Osteocyte (in vitro differentiated cells): ENCODE data around the gene SUPT5H. TPM values are rescaled to one million over a fixed set of nuclear protein-coding genes. Genes with fewer than 3 reads are reported as not detected.

Experiments used
- DNase-seq: peaks from one replicate; pipeline ENCODE4 v3.0.0; 2021; ENCODE audit warnings: mixed read lengths; ENCODE audit not compliant: unreplicated experiment; ENCODE audit errors: extremely low spot score
- H3K27ac Mint-ChIP-seq: one replicate; pipeline ENCODE4 v1.8.0; 2021; ENCODE audit warnings: mild to moderate bottlenecking, mixed read lengths; ENCODE audit not compliant: unreplicated experiment
- H3K27me3 Mint-ChIP-seq: one replicate; pipeline ENCODE4 v1.8.0; 2021; ENCODE audit warnings: mixed read lengths; ENCODE audit not compliant: unreplicated experiment
- H3K36me3 Mint-ChIP-seq: one replicate; pipeline ENCODE4 v1.8.0; 2021; ENCODE audit warnings: mixed read lengths; ENCODE audit not compliant: unreplicated experiment
- H3K4me1 Mint-ChIP-seq: one replicate; pipeline ENCODE4 v1.8.0; 2021; ENCODE audit warnings: mixed read lengths; ENCODE audit not compliant: unreplicated experiment
- H3K4me3 Mint-ChIP-seq: one replicate; pipeline ENCODE4 v1.8.0; 2021; ENCODE audit warnings: mild to moderate bottlenecking, moderate library complexity, mixed read lengths; ENCODE audit not compliant: unreplicated experiment
- H3K9me3 Mint-ChIP-seq: one replicate; pipeline ENCODE4 v1.8.0; 2021; ENCODE audit warnings: mixed read lengths; ENCODE audit not compliant: unreplicated experiment
- CTCF ChIP-seq: fragments of 200-600 bp; sonication (generic); IDR thresholded peaks from 2 replicates; pipeline ENCODE4 v1.5.0; 2021; ENCODE audit warnings: antibody characterized with exemption, mild to moderate bottlenecking, moderate library complexity
- total RNA-seq: library from RNA; stranded (reverse); gene quantifications from 2 replicates; pipeline ENCODE4 v1.2.1, GENCODE V29; 2021

Gene SUPT5H
- total RNA-seq, 1 donor from 2014 or later: 130 TPM

- H3K27ac Mint-ChIP-seq: no peak overlapping the region
- H3K36me3 Mint-ChIP-seq: peaks cover 35% of the 10 kb centered on the region
- H3K4me3 Mint-ChIP-seq: no peak overlapping the region
These were observed 21.9 kb upstream of the SUPT5H start for GRCh38 chr19:39423258-39424086.

GRCh38 chr19:39424934-39425333 lies 20.4 kb upstream of the SUPT5H start:
- H3K36me3 Mint-ChIP-seq: peaks cover 28% of the 10 kb centered on the region
- no peaks in the 10 kb centered on the region for H3K27me3 Mint-ChIP-seq
- TF ChIP-seq CTCF: no peak
- no peaks in the 10 kb centered on the region for H3K9me3 Mint-ChIP-seq
- H3K4me3 Mint-ChIP-seq: no peak overlapping the region
- peaks cover 34% of the 10 kb centered on the region for H3K4me1 Mint-ChIP-seq
- no peak overlapping the region for H3K27ac Mint-ChIP-seq
- DNase-seq: no peak

More at GRCh38 chr19:39423258-39424086, 21.9 kb upstream of the SUPT5H start:
- no peak for TF ChIP-seq CTCF
- Mint-ChIP-seq H3K9me3 (no peaks in the 10 kb centered on the region), H3K4me1 (peaks cover 21% of the 10 kb centered on the region), H3K27me3 (no peaks in the 10 kb centered on the region)
- no peak for DNase-seq

- Mint-ChIP-seq H3K36me3 (peaks cover 26% of the 10 kb centered on the region), H3K4me3 (no peak overlapping the region), H3K4me1 (peaks cover 39% of the 10 kb centered on the region), H3K27ac (peak overlapping the region; percentile 59), H3K9me3 (no peaks in the 10 kb centered on the region), H3K27me3 (no peaks in the 10 kb centered on the region)
- DNase-seq: no peak
- no peak for TF ChIP-seq CTCF
These were observed 19.6 kb upstream of the SUPT5H start for GRCh38 chr19:39425744-39426143.

- H3K4me1 Mint-ChIP-seq: peaks cover 44% of the 10 kb centered on the region
- no peak for TF ChIP-seq CTCF
These were observed 19.2 kb upstream of the SUPT5H start for GRCh38 chr19:39426170-39426569.

GRCh38 chr19:39427707-39428106 lies 17.7 kb upstream of the SUPT5H start:
- Mint-ChIP-seq H3K27me3 (no peaks in the 10 kb centered on the region), H3K4me3 (peak overlapping the region; percentile 35)

More at GRCh38 chr19:39426170-39426569, 19.2 kb upstream of the SUPT5H start:
- Mint-ChIP-seq H3K9me3 (no peaks in the 10 kb centered on the region), H3K27me3 (no peaks in the 10 kb centered on the region), H3K27ac (peak overlapping the region; percentile 59), H3K4me3 (no peak overlapping the region), H3K36me3 (peaks cover 26% of the 10 kb centered on the region)
- no peak for DNase-seq

More at GRCh38 chr19:39427707-39428106, 17.7 kb upstream of the SUPT5H start:
- no peak for TF ChIP-seq CTCF
- DNase-seq: no peak
- Mint-ChIP-seq H3K36me3 (peaks cover 24% of the 10 kb centered on the region), H3K9me3 (no peaks in the 10 kb centered on the region), H3K4me1 (peaks cover 46% of the 10 kb centered on the region), H3K27ac (peak overlapping the region; percentile 85)
